Neural cell (in vitro differentiated cells): ENCODE data around the gene LUM. TPM values are rescaled to one million over a fixed set of nuclear protein-coding genes. Genes with fewer than 3 reads are reported as not detected.

Experiments
- H2AFZ ChIP-seq: fragments of 200-600, 300-800 bp; sonication (generic), shearing (Covaris generic); 2 replicates; pipeline ENCODE4 v1.6.0; 2014; ENCODE audit warnings: low read depth, mild to moderate bottlenecking, antibody characterized with exemption, low read length, moderate library complexity
- H3F3A ChIP-seq: fragments of 200-600 bp; shearing (Covaris generic); 2 replicates; pipeline ENCODE4 v1.6.1; 2016; ENCODE audit warnings: mild to moderate bottlenecking, moderate library complexity, mixed read lengths, antibody characterized with exemption, low read length; ENCODE audit not compliant: insufficient read depth, poor library complexity, severe bottlenecking
- H3K27ac ChIP-seq: fragments of 200-600, 300-800 bp; sonication (generic), shearing (Covaris generic); 2 replicates; pipeline ENCODE4 v1.5.1; 2014; ENCODE audit warnings: mild to moderate bottlenecking, low read length, moderate library complexity
- H3K27me3 ChIP-seq: fragments of 300-800, 200-600 bp; sonication (generic), shearing (Covaris generic); 2 replicates; pipeline ENCODE4 v1.6.0; 2014; ENCODE audit warnings: mild to moderate bottlenecking, low read depth, low read length, moderate library complexity; ENCODE audit not compliant: insufficient read depth
- H3K36me3 ChIP-seq: fragments of 300-800, 200-600 bp; sonication (generic), shearing (Covaris generic); 2 replicates; pipeline ENCODE4 v1.5.1; 2014; ENCODE audit warnings: mild to moderate bottlenecking, antibody characterized with exemption, low read length, moderate library complexity; ENCODE audit not compliant: insufficient read depth
- H3K4me2 ChIP-seq: fragments of 300-800, 200-600 bp; sonication (generic), shearing (Covaris generic); 2 replicates; pipeline ENCODE4 v1.6.0; 2014; ENCODE audit warnings: mild to moderate bottlenecking, low read length
- H3K4me3 ChIP-seq: fragments of 300-800, 200-600 bp; sonication (generic), shearing (Covaris generic); 2 replicates; pipeline ENCODE4 v1.5.1; 2014; ENCODE audit warnings: mild to moderate bottlenecking, low read length, moderate library complexity
- H3K79me2 ChIP-seq: fragments of 200-600 bp; shearing (Covaris generic); replicated peaks from 2 replicates; pipeline ENCODE4 v1.6.0; 2014; ENCODE audit warnings: mild to moderate bottlenecking, low read length, moderate library complexity; ENCODE audit not compliant: insufficient read depth
- H3K9ac ChIP-seq: fragments of 300-800, 200-600 bp; sonication (generic), shearing (Covaris generic); 2 replicates; pipeline ENCODE4 v1.6.1; 2016; ENCODE audit warnings: mild to moderate bottlenecking, low read length, mixed read lengths
- H3K9me2 ChIP-seq: fragments of 200-600 bp; shearing (Covaris generic); 2 replicates; pipeline ENCODE4 v1.6.1; 2016; ENCODE audit warnings: mild to moderate bottlenecking, low read length, mixed read lengths; ENCODE audit not compliant: insufficient read depth
- H3K9me3 ChIP-seq: fragments of 200-600, 300-800 bp; sonication (generic), shearing (Covaris generic); 2 replicates; pipeline ENCODE4 v1.6.1; 2016; ENCODE audit warnings: mild to moderate bottlenecking, mixed run types, low read length, moderate library complexity, mixed read lengths
- H4K20me1 ChIP-seq: fragments of 200-600 bp; shearing (Covaris generic); 2 replicates; pipeline ENCODE4 v1.6.1; 2016; ENCODE audit warnings: mild to moderate bottlenecking, mixed run types; ENCODE audit not compliant: insufficient read depth
- CTCF ChIP-seq: fragments of 450-650 bp; IDR thresholded peaks from 2 replicates; pipeline ENCODE4 v1.5.1; 2014; ENCODE audit warnings: antibody characterized with exemption, mild to moderate bottlenecking, moderate library complexity; ENCODE audit not compliant: poor library complexity, severe bottlenecking
- EP300 ChIP-seq: fragments of 450-650 bp; conservative IDR thresholded peaks from 2 replicates; pipeline ENCODE4 v1.6.1; 2014; ENCODE audit warnings: antibody characterized with exemption, mild to moderate bottlenecking, moderate library complexity; ENCODE audit not compliant: poor library complexity, severe bottlenecking
- EZH2 ChIP-seq: fragments of 200-600, 300-800 bp; shearing (Covaris generic), sonication (generic); IDR thresholded peaks from 2 replicates; pipeline ENCODE4 v1.6.1; 2014; ENCODE audit warnings: antibody characterized with exemption, low read length, borderline replicate concordance, mild to moderate bottlenecking; ENCODE audit not compliant: insufficient read depth, poor library complexity, severe bottlenecking
- MXI1 ChIP-seq: fragments of 450-650 bp; conservative IDR thresholded peaks from 2 replicates; pipeline ENCODE4 v1.6.1; 2014; ENCODE audit warnings: antibody characterized with exemption, mild to moderate bottlenecking; ENCODE audit not compliant: poor library complexity, severe bottlenecking
- POLR2AphosphoS5 ChIP-seq: IDR thresholded peaks from 2 replicates; pipeline ENCODE4 v1.6.1; 2012
- RAD21 ChIP-seq: fragments of 450-650 bp; conservative IDR thresholded peaks from 2 replicates; pipeline ENCODE4 v1.6.1; 2014; ENCODE audit warnings: antibody characterized with exemption, mild to moderate bottlenecking, moderate library complexity
- REST ChIP-seq: IDR thresholded peaks from 2 replicates; pipeline ENCODE4 v1.6.1; 2012; ENCODE audit warnings: borderline replicate concordance
- SMC3 ChIP-seq: fragments of 450-650 bp; conservative IDR thresholded peaks from 2 replicates; pipeline ENCODE4 v1.6.1; 2014; ENCODE audit warnings: antibody characterized with exemption, mild to moderate bottlenecking, moderate library complexity; ENCODE audit not compliant: poor library complexity
- TAF1 ChIP-seq: IDR thresholded peaks from 2 replicates; pipeline ENCODE4 v1.6.1; 2012; ENCODE audit warnings: low read depth
- polyA plus RNA-seq: library from polyadenylated mRNA; depleted of rRNA; stranded (reverse); fragments of >200 nt; gene quantifications from 2 replicates; pipeline ENCODE4 v1.2.3, GENCODE V29; 2014

Gene LUM
- polyA plus RNA-seq, 1 donor from 2014 or later = 0.89 TPM

- Histone ChIP-seq H3K9me2 (no peaks in the 10 kb centered on the region), H2AFZ (no peak overlapping the region), H3K27me3 (no peaks in the 10 kb centered on the region), H3K9me3 (no peaks in the 10 kb centered on the region), H3K27ac (no peak overlapping the region), H4K20me1 (no peaks in the 10 kb centered on the region), H3K79me2 (no peaks in the 10 kb centered on the region), H3K36me3 (no peaks in the 10 kb centered on the region), H3K9ac (no peak overlapping the region), H3K4me3 (no peak overlapping the region), H3K4me2 (no peak overlapping the region), H3F3A (no peaks in the 10 kb centered on the region)
- TF ChIP-seq REST (no peak), EP300 (no peak), SMC3 (no peak), TAF1 (no peak), CTCF (no peak), EZH2 (no peak), MXI1 (no peak), POLR2AphosphoS5 (no peak), RAD21 (no peak)
These were observed 8.2 kb downstream of the LUM start for GRCh38 chr12:91103101-91103500.

GRCh38 chr12:91100906-91101305 is 10.4 kb downstream of the LUM start:
- no peak for TF ChIP-seq EP300
- TF ChIP-seq REST = no peak
- no peak for TF ChIP-seq MXI1
- TF ChIP-seq POLR2AphosphoS5 = no peak
- TF ChIP-seq CTCF = no peak
- no peak for TF ChIP-seq EZH2
- TF ChIP-seq SMC3 = no peak
- TF ChIP-seq RAD21 = no peak
- no peak for TF ChIP-seq TAF1
- Histone ChIP-seq H3K27me3 (no peaks in the 10 kb centered on the region), H3K27ac (no peak overlapping the region), H3K79me2 (no peaks in the 10 kb centered on the region), H3K9me2 (no peaks in the 10 kb centered on the region), H2AFZ (no peak overlapping the region), H3K4me3 (no peak overlapping the region), H3K9me3 (no peaks in the 10 kb centered on the region), H3K36me3 (no peaks in the 10 kb centered on the region), H4K20me1 (no peaks in the 10 kb centered on the region), H3K4me2 (no peak overlapping the region), H3F3A (no peaks in the 10 kb centered on the region), H3K9ac (no peak overlapping the region)
